Nucleus accumbens (tissue), 56 donors: ENCODE measurements around the gene HOMER2.
A peak's percentile ranks its signal among the peaks of the same experiment; 100 is the strongest.
"Not testable (repeated sequence)": the region's sequence is repeated elsewhere in the genome, so short reads cannot be mapped to it uniquely, and the experiment has no call there.

Experiments used
- DNase-seq, 56 donors: peaks; one replicate each; lab custom pipeline; 2025; lab: John Stamatoyannopoulos, UW

The HOMER2 gene

GRCh38 chr15:82968066-82968465 is 15.5 kb upstream of the HOMER2 start:
- DNase-seq = no peak

GRCh38 chr15:82966671-82967071 is 14.2 kb upstream of the HOMER2 start:
- no peak for DNase-seq

GRCh38 chr15:82964890-82965289 is 12.4 kb upstream of the HOMER2 start:
- no peak for DNase-seq

- no peak for DNase-seq
These were observed 11.2 kb upstream of the HOMER2 start for GRCh38 chr15:82963471-82964341.

GRCh38 chr15:82960766-82961165 is 8.2 kb upstream of the HOMER2 start:
- DNase-seq = no peak

GRCh38 chr15:82959423-82959822 is 6.9 kb upstream of the HOMER2 start:
- DNase-seq = no peak

GRCh38 chr15:82958638-82959037 is 6.1 kb upstream of the HOMER2 start:
- no peak for DNase-seq

GRCh38 chr15:82951472-82952157 is 905 bp downstream of the HOMER2 start:
- DNase-seq = no peak

GRCh38 chr15:82950746-82951370 is 1.7 kb downstream of the HOMER2 start:
- DNase-seq = no peak

GRCh38 chr15:82950295-82950694 is 2.2 kb downstream of the HOMER2 start:
- no peak for DNase-seq

- DNase-seq = no peak
These were observed 6.3 kb downstream of the HOMER2 start for GRCh38 chr15:82946155-82946701.

GRCh38 chr15:82945326-82945725 is 7.2 kb downstream of the HOMER2 start:
- DNase-seq = no peak

- no peak for DNase-seq
These were observed 7.7 kb downstream of the HOMER2 start for GRCh38 chr15:82944821-82945220.

GRCh38 chr15:82944056-82944455 is 8.5 kb downstream of the HOMER2 start:
- peak in 26 of 56 donors; percentile 4 to 77 (median 31) for DNase-seq

GRCh38 chr15:82943176-82943575 is 9.3 kb downstream of the HOMER2 start:
- no peak for DNase-seq

- no peak for DNase-seq
These were observed 9.8 kb downstream of the HOMER2 start for GRCh38 chr15:82942691-82943090.

- not testable (repeated sequence) for DNase-seq
These were observed 12.8 kb downstream of the HOMER2 start for GRCh38 chr15:82939678-82940077.

- DNase-seq = no peak
These were observed 14.8 kb downstream of the HOMER2 start for GRCh38 chr15:82937712-82938058.

- DNase-seq = no peak
These were observed 15.4 kb downstream of the HOMER2 start for GRCh38 chr15:82936966-82937711.

GRCh38 chr15:82935382-82935781 is 17.1 kb downstream of the HOMER2 start:
- no peak for DNase-seq
